Measurements from ENCODE around the gene KDM3A. TPM values are rescaled to one million over a fixed set of nuclear protein-coding genes. Genes with fewer than 3 reads are reported as not detected.

KDM3A gene
- total RNA-seq, 1 experiment from 2014 or later, result 48.4 TPM

DNA sequence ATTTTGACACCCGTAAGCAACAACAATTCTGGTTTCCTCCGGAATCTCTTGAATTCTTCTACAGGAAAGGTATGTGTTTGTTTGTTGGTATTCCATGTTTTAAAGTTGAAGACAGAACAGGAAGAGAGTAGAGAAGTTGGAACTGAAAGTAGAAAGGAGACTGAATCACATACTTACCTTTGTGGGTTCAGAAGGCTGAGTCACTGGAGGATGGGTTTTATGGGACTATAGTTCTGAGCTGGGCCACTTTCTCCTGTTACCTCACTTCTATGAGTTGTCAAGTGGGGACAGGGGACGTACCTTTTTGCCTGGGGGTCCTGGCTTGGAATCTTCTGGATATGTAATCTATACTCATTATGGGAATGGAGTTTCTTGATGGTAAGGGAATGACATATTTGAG is 40.9 kb downstream of the KDM3A start:
- no peak overlapping the region for H3K27ac ChIP-seq (ENCODE audit: low read length)
- no peaks in the 10 kb centered on the region for H3K4me1 ChIP-seq (ENCODE audit: control insufficient read depth, insufficient read depth, low read length)
- intact Hi-C loops (cut with micrococcal nuclease; ENCODE audit: unreplicated experiment), result no loop called here
- POLR2A ChIA-PET, result no interaction called here
- in situ Hi-C loops (cut with HindIII; ENCODE audit: low pct_unique_long_range_greater_than_20kb, low sequenced_read_pairs), result no loop called here
- no peaks in the 10 kb centered on the region for H3K27me3 ChIP-seq (ENCODE audit: control insufficient read depth, insufficient read depth, low read length)
- TF ChIP-seq, protein P1, sequence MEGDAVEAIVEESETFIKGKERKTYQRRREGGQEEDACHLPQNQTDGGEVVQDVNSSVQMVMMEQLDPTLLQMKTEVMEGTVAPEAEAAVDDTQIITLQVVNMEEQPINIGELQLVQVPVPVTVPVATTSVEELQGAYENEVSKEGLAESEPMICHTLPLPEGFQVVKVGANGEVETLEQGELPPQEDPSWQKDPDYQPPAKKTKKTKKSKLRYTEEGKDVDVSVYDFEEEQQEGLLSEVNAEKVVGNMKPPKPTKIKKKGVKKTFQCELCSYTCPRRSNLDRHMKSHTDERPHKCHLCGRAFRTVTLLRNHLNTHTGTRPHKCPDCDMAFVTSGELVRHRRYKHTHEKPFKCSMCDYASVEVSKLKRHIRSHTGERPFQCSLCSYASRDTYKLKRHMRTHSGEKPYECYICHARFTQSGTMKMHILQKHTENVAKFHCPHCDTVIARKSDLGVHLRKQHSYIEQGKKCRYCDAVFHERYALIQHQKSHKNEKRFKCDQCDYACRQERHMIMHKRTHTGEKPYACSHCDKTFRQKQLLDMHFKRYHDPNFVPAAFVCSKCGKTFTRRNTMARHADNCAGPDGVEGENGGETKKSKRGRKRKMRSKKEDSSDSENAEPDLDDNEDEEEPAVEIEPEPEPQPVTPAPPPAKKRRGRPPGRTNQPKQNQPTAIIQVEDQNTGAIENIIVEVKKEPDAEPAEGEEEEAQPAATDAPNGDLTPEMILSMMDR (IDR thresholded peaks at IDR 0.05), result no peak
- TF ChIP-seq TCF7L2 (IDR thresholded peaks at IDR 0.05; ENCODE audit: low read depth, low read length), result no peak
- TF ChIP-seq POLR2AphosphoS5 (IDR thresholded peaks at IDR 0.05; ENCODE audit: low read depth, low read length), result no peak
- no peak for TF ChIP-seq SIN3A (IDR thresholded peaks at IDR 0.05; ENCODE audit: borderline replicate concordance, insufficient read depth, low read depth, low read length)
- TF ChIP-seq REST (IDR thresholded peaks at IDR 0.05; ENCODE audit: insufficient read depth in 1 of 2, low read depth in 2 of 2, low read length in 1 of 2), result no peak
- no peaks in the 10 kb centered on the region for H3K9me3 ChIP-seq (ENCODE audit: control insufficient read depth, insufficient read depth, low read depth, low read length)
- ATAC-seq (no peak), DNase-seq (ENCODE audit: low read depth, low spot score) (no peak)
- H3K4me3 ChIP-seq (ENCODE audit: low read depth in 2 of 2, low read length in 2 of 2), result no peak overlapping the region
- no TSS peak for BruUV-seq (replicated peaks)
- peaks cover 54% of the 10 kb centered on the region for H3K36me3 ChIP-seq (ENCODE audit: control insufficient read depth, insufficient read depth, low read length)
- CTCF ChIA-PET, result no interaction called here

DNA sequence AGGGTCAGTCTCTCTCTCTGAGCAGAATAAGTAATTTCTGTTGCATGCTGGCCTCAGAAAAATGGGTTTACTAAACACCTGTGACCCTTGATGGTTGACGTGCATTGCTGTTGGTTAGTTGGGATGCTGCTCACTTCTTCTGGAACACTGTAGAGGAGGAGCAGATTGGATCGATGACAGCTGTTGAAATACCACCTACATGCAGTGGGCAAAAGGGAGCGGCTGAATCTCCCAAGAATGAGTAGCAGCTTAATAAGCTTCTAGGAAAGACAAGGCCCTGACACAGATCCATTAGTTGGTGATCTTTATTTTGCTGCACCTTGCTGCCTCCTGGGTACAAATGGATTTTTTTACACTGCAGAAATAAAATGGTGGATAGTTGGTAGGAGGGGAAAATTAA is 43.2 kb downstream of the KDM3A start:
- DNase-seq (ENCODE audit: low read depth, low spot score), result no peak
- H3K9me3 ChIP-seq (ENCODE audit: control insufficient read depth, insufficient read depth, low read depth, low read length), result no peaks in the 10 kb centered on the region
- no peaks in the 10 kb centered on the region for H3K27me3 ChIP-seq (ENCODE audit: control insufficient read depth, insufficient read depth, low read length)
- no peak for ATAC-seq
- no TSS peak for BruUV-seq (replicated peaks)
- intact Hi-C loops (cut with micrococcal nuclease; ENCODE audit: unreplicated experiment), result no loop called here
- POLR2A ChIA-PET, result no interaction called here
- no peak overlapping the region for H3K27ac ChIP-seq (ENCODE audit: low read length)
- H3K4me3 ChIP-seq (ENCODE audit: low read depth in 2 of 2, low read length in 2 of 2), result no peak overlapping the region
- CTCF ChIA-PET, result no interaction called here
- H3K36me3 ChIP-seq (ENCODE audit: control insufficient read depth, insufficient read depth, low read length), result peaks cover 52% of the 10 kb centered on the region
- in situ Hi-C loops (cut with HindIII; ENCODE audit: low pct_unique_long_range_greater_than_20kb, low sequenced_read_pairs), result no loop called here
- TF ChIP-seq SIN3A (IDR thresholded peaks at IDR 0.05; ENCODE audit: borderline replicate concordance, insufficient read depth, low read depth, low read length), result no peak
- no peak for TF ChIP-seq POLR2AphosphoS5 (IDR thresholded peaks at IDR 0.05; ENCODE audit: low read depth, low read length)
- no peak for TF ChIP-seq TCF7L2 (IDR thresholded peaks at IDR 0.05; ENCODE audit: low read depth, low read length)
- no peak for TF ChIP-seq REST (IDR thresholded peaks at IDR 0.05; ENCODE audit: insufficient read depth in 1 of 2, low read depth in 2 of 2, low read length in 1 of 2)
- TF ChIP-seq, protein P1 (IDR thresholded peaks at IDR 0.05), result no peak
- no peaks in the 10 kb centered on the region for H3K4me1 ChIP-seq (ENCODE audit: control insufficient read depth, insufficient read depth, low read length)
